ENCODE data around the gene NACC2.

Gene NACC2

GRCh38 chr9:136128436-136128835 lies 33.3 kb upstream of the NACC2 start:
- no peak for DNase-seq

- DNase-seq, result no peak
Measured at GRCh38 chr9:136127313-136127712, 32.2 kb upstream of the NACC2 start.

DNA sequence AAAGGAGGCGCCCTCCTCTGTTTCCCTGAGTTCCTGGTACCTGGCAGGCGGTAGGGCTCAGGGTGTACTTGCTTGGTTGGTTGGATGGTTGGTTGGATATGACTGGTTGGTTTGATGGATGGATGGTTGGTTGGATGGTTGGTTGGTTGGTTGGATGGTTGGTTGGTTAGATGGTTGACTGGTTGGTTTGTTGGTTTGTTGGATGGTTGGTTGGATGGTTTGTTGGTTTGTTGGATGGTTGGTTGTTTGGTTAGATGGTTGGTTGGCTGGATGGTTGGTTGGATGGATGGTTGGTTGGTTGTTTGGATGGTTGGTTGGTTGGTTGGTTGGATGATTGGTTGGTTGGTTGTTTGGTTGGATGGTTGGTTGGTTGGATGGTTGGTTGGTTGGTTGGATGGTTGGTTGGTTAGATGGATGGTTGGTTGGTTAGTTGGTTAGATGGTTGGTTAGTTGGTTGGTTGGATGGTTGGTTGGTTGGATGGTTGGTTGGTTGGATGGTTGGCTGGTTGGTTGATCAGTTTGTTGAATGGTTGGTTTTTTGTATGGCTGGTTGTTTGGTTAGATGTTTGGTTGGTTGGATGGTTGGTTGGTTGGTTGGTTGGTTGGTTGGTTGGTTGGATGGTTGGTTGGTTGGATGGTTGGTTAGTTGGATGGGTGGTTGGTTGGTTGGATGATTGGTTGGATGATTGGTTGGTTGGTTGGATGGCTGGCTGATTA lies 30.0 kb upstream of the NACC2 start:
- DNase-seq, result no peak

GRCh38 chr9:136122425-136123383 lies 27.6 kb upstream of the NACC2 start:
- peak; percentile 74 to 81 for DNase-seq

GRCh38 chr9:136121801-136122200 lies 26.7 kb upstream of the NACC2 start:
- no peak for DNase-seq

DNA sequence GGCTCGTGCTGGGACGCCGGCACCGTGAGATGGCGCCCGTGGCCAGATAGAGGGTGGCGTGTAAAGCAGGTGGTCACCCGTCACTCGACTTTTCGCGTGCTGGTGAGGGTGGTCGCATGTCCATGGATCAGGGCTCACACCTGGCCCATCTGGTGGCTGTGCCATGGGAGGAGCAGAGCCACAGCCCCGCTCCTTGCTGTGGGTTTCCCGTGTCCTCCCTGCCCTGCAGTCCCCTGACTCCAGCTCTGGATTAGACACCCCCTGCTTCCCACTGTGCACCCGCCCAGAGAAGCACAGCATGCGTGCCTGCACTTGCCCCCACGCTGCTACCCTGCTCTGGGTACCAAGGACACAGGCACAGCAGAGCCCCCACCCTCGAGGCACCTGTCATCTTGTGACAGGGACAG lies 25.4 kb upstream of the NACC2 start:
- DNase-seq, result no peak

- no peak for DNase-seq
Measured at GRCh38 chr9:136119883-136120393, 24.8 kb upstream of the NACC2 start.

- no peak for DNase-seq
Measured at GRCh38 chr9:136119061-136119882, 24.2 kb upstream of the NACC2 start.

DNA sequence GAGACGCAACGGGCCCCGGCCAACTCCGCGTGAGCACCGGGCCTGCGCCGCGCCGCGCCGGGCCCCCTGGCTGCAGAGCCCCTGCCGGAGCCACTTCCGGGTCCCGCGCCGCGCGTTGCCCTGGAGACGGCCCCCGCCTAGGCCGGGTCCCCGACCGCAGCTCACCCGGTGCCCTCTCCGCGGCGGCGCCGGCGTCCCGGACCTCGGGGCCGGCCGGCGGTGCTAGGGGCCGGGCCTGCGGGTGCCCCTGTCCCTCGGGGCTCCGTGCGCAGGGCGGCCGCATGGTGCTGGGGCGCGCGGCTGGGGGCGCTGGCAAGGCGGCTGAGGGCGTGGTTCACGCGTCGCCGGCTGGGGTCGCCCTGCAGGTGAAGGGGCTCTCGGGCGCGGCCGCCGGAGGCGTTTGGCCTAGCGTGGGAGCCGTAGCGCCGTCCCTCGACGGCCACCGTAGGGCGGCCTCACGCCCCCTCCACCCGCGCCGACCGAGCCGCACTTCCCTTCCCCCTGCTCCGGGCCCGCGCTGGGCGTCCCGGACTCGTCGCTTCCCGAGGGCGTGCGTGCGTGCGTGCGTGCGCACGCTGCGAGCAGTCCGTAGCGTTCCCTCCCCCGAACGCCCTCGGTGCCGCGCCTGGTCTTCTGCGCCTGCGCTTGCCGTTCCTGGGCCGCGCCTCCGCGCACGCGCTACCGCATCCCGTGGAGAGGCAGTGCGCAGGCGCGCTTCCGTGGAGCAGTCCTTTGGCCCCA lies 23.4 kb upstream of the NACC2 start, which contains the start of gene TMEM250:
TMEM250 (minus strand) TSS at position 556 of the 741 bp plus-strand sequence. CDS start 1,975 bp downstream, outside the sequence.
- DNase-seq, result peak; percentile 96 to 97

DNA sequence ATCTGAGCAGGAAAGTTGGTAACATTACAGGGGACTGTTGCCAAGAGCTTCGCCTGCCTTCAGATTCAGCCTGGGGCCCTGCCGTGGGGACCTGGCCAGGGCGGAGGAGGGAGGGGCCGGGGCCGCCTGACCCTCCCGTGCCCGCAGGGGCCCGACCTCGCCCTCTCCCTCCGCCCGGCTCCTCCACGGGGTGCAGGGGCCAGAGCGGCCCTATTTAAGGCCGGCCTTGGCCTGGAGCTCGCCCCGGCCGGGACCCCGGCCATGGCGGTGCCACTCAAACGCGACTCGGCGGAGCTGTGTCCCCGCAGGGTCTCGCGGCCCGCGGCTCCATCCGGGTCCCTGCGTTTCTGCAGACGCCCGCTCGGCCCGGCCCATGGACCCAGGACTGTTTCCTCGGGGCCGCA lies 22.8 kb upstream of the NACC2 start:
- DNase-seq, result no peak

DNA sequence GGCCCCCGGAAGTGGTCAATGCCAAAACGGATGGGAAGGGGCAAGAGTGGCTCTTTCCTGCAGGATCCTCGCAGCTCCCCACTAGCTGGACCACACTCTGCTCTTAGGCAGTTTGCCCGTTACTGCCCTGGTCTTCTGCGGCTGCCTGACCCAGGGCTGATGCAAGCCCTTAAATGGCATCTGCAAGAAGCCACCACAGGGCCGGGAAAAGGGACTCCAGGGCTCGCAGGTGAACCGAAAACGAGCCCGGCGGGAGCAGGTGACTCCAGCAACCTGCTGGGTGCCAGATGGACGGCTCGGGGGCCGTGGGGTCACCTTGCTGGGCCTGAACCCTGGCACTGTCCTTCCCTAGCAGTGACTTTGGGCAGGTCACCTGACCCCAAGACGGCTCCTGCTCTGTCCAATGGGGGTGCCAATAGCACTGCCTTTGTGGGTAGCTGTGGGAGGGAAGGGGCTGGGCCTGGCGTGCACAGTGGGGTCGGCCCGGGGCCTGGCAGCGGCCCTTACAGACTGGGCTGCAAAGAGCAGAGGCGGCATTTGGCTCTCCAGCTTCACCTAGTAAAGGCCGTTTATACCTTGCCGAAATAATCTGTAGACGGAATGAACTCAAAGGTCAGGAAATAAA lies 22.3 kb upstream of the NACC2 start:
- DNase-seq, result peak in 1 of 2 donors; percentile 34

- no peak for DNase-seq
Measured at GRCh38 chr9:136116360-136117098, 21.4 kb upstream of the NACC2 start.

DNA sequence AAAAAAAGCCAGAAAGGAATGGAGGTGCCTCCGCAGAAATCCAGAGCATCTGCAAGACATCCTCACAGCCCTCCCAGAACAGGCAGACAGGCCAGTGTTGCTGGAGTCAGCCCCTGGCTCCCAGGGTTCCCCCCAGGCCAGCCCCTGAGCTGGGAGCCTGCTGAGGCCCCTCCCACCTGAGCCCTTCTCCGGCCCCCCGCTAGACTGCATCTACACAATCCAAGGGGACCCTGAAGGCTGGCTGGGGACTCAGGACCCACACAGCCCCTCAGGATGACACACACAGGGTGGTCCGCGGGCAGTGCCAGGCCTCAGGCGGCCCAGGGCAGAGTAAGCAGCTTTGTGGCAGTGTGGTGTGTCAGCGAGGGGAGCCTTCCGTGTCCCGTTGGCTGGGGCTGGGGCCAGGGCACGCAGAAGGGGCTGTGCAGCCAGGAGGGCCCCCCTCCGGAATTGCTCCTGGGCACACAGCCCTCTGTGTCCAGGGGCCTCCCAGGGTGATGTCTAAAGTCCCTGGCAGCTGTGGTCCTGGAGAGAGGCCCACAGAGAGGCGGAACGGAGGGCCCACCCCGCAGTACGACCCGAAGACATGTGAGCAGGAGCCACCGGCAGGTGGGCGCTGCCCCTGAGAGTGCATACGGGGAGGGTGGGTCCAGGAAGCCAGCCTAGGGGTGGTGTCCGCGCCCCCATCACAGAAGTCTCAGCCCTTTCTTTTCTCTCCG lies 20.7 kb upstream of the NACC2 start:
- no peak for DNase-seq

GRCh38 chr9:136115206-136115605 lies 20.1 kb upstream of the NACC2 start:
- no peak for DNase-seq

DNA sequence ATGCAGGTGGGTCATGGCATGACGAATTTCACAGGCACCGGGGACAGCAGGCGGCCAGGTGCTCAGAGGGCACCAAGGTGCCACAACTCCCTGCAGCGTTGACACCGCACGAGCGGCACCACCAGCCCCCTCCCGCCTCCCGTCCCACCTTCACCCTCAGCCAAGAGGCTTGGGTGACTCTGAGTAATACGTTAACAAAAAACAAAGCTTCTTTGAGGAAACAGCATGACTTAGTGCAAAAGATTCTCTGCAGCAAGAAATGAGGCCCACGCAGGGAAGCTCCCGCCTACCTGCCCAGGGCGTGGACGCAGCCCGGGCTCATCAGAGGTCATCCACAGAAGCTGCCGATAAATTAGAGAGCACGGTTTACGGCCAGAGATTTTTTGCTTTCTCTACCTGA lies 19.5 kb upstream of the NACC2 start:
- no peak for DNase-seq

DNA sequence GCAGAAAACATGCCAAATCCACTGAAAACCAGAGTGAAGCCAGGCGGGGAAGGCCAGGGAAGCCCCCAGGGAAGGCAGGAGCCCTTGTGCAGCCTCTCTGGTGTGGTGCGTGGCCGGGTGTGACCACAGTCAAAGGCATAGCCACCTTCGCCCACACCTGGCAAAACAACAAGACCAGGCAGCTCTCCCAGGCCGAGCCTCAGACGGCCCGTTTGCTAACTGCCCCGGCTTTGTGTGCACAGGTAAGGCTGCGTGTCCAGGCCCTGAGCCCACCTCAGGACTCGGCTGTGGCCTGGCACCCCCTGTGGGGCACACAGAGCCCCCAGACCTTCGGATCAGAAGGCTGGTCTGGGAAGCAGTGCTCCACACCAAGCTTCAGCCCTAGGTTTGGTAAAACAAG lies 17.5 kb upstream of the NACC2 start:
- no peak for DNase-seq

DNA sequence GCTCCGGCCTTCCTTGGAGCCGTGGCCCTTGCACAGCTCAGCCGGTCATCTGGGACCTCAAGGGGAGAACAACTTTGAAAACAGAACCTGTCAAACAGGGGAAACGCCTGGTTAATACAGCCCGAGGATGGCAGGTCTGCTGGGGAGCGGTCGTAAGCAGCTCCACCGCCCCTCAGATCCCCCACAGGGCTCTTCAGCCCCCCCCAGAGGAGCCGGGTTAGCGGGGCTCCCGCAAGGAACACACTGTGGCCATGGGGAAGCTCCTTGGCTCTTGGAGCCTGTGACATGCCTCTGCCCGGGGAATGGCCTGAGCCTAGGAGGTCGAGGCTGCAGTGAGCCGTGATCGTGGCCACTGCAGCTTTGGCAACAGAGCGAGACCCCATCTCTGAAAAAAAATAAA lies 16.8 kb upstream of the NACC2 start:
- no peak for DNase-seq

GRCh38 chr9:136111190-136111589 lies 16.1 kb upstream of the NACC2 start:
- no peak for DNase-seq

DNA sequence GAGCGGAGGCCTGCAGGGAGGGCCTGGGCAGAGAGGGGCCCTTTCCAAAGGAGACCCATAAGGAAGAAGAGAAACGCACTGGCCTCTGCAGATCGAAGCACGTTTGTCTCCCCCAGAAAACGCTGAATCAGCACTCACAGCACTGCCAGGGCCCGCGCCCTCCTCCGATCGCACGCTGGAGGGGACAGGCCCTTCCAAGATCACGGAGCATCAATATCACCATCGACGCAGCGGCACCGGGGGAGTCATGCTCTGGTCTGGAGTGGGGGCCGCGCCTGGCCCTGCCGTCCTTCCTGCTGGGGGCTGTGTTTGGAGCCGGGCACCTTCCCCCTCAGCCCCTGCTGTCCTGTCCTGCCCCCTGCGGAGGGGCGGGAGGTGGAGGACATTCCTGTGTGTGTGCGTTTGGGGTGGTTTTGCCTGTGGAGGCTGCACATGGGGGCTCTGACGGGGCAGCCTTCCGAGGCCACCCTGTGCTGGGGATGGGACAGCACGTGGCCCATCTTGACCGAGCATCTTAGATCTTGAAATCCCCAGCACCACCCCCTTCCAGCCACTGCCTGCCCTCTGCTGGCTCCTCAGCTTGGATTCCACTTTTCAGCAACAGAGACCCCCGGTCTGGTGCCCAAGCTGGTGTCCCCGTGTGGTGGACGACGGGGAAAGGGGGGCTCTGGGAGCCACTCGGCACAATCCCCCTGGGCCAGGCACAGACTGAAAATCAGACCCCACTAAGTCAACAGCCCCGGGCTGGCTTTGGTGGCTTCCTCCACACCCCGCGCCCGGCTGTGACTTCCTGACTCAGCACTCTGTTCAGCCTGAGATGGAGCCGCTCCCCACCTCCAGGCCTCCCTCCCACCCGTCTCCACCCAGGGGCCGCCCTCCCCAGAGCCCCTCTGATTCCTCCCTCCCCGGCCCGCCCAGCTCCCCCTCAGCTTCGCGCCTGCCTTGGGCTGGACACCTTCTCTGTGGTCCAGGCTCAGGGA lies 15.3 kb upstream of the NACC2 start:
- peak in 1 of 2 donors; percentile 41 for DNase-seq
